H9 (cell line): ENCODE results near the gene SPEG. TPM values are rescaled to one million over a fixed set of nuclear protein-coding genes. Genes with fewer than 3 reads are reported as not detected.

Experiments used
- DNase-seq: peaks from one replicate; pipeline ENCODE4 v3.0.0-alpha.2; 2017
- H2AFZ ChIP-seq: one replicate; pipeline ENCODE4 v1.6.1; 2013; ENCODE audit warnings: mild to moderate bottlenecking, low read length, control low read depth, moderate library complexity
- H2AK5ac ChIP-seq: 2 replicates; pipeline ENCODE4 v1.6.1; 2013; ENCODE audit warnings: low read length, control low read depth, mixed read lengths; ENCODE audit not compliant: insufficient read length
- H2BK120ac ChIP-seq: one replicate; pipeline ENCODE4 v1.6.1; 2013; ENCODE audit warnings: low read depth, mild to moderate bottlenecking, low read length, control low read depth, inconsistent platforms; ENCODE audit not compliant: poor library complexity, severe bottlenecking
- H2BK12ac ChIP-seq: 2 replicates; pipeline ENCODE4 v1.6.1; 2013; ENCODE audit warnings: low read length, control low read depth, mixed read lengths, low read depth; ENCODE audit not compliant: insufficient read length
- H2BK15ac ChIP-seq: 2 replicates; pipeline ENCODE4 v1.6.1; 2013; ENCODE audit warnings: low read depth, low read length, control low read depth
- H2BK20ac ChIP-seq: one replicate; pipeline ENCODE4 v1.6.1; 2013; ENCODE audit warnings: low read depth, mild to moderate bottlenecking, low read length, control low read depth, inconsistent platforms; ENCODE audit not compliant: poor library complexity, severe bottlenecking
- H2BK5ac ChIP-seq: 2 replicates; pipeline ENCODE4 v1.6.1; 2013; ENCODE audit warnings: low read length, control low read depth, mixed read lengths; ENCODE audit not compliant: insufficient read length
- H3K14ac ChIP-seq: 2 replicates; pipeline ENCODE4 v1.6.1; 2013; ENCODE audit warnings: low read length, control low read depth; ENCODE audit not compliant: insufficient read depth
- H3K18ac ChIP-seq: 2 replicates; pipeline ENCODE4 v1.6.1; 2013; ENCODE audit warnings: low read depth, mild to moderate bottlenecking, mixed read lengths, low read length, control low read depth; ENCODE audit not compliant: insufficient read length
- H3K23ac ChIP-seq: 2 replicates; pipeline ENCODE4 v1.6.1; 2013; ENCODE audit warnings: low read length, control low read depth, mixed read lengths, low read depth; ENCODE audit not compliant: insufficient read length
- H3K23me2 ChIP-seq: 2 replicates; pipeline ENCODE4 v1.6.1; 2013; ENCODE audit warnings: low read depth, mild to moderate bottlenecking, mixed read lengths, low read length, control low read depth; ENCODE audit not compliant: insufficient read length, poor library complexity, severe bottlenecking
- H3K27ac ChIP-seq: 2 replicates; pipeline ENCODE4 v1.5.1; 2013; ENCODE audit warnings: low read length, control low read depth, mixed read lengths, low read depth; ENCODE audit not compliant: insufficient read length
- H3K27me3 ChIP-seq: 2 replicates; pipeline ENCODE4 v1.6.1; 2013; ENCODE audit warnings: low read length, control low read depth, inconsistent platforms; ENCODE audit not compliant: insufficient read depth
- H3K4ac ChIP-seq: 2 replicates; pipeline ENCODE4 v1.6.1; 2013; ENCODE audit warnings: low read depth, mild to moderate bottlenecking, control low read depth, inconsistent platforms, low read length, moderate library complexity
- H3K4me1 ChIP-seq: 2 replicates; pipeline ENCODE4 v1.6.1; 2013; ENCODE audit warnings: low read length, control low read depth, inconsistent platforms; ENCODE audit not compliant: insufficient read depth
- H3K4me2 ChIP-seq: 2 replicates; pipeline ENCODE4 v1.6.1; 2013; ENCODE audit warnings: low read length, control low read depth, mixed read lengths; ENCODE audit not compliant: insufficient read length, insufficient read depth
- H3K56ac ChIP-seq: 2 replicates; pipeline ENCODE4 v1.6.1; 2013; ENCODE audit warnings: low read depth, mild to moderate bottlenecking, mixed read lengths, low read length, control low read depth; ENCODE audit not compliant: insufficient read length
- H3K79me1 ChIP-seq: 2 replicates; pipeline ENCODE4 v1.6.1; 2013; ENCODE audit warnings: low read depth, mild to moderate bottlenecking, moderate library complexity, low read length, control low read depth, inconsistent platforms; ENCODE audit not compliant: insufficient read depth, poor library complexity, severe bottlenecking
- H3K79me2 ChIP-seq: 2 replicates; pipeline ENCODE4 v1.6.1; 2013; ENCODE audit warnings: low read length, control low read depth, inconsistent platforms; ENCODE audit not compliant: insufficient read depth
- H3K9ac ChIP-seq: 2 replicates; pipeline ENCODE4 v1.6.1; 2013; ENCODE audit warnings: low read length, control low read depth, mixed read lengths; ENCODE audit not compliant: insufficient read length; ENCODE audit errors: extremely low read depth
- H3K9me3 ChIP-seq: one replicate; pipeline ENCODE4 v1.6.1; 2013; ENCODE audit warnings: low read depth, low read length, inconsistent platforms; ENCODE audit not compliant: control insufficient read depth
- H3T11ph ChIP-seq: one replicate; pipeline ENCODE4 v1.6.1; 2013; ENCODE audit warnings: mild to moderate bottlenecking, low read length, control low read depth, inconsistent platforms
- H4K20me1 ChIP-seq: one replicate; pipeline ENCODE4 v1.6.1; 2013; ENCODE audit not compliant: control insufficient read depth, insufficient read length, insufficient read depth
- H4K5ac ChIP-seq: 2 replicates; pipeline ENCODE4 v1.6.1; 2013; ENCODE audit warnings: low read depth, mild to moderate bottlenecking, mixed read lengths, low read length, control low read depth; ENCODE audit not compliant: insufficient read length
- H4K8ac ChIP-seq: replicated peaks from 2 replicates; pipeline ENCODE4 v1.6.1; 2013; ENCODE audit warnings: low read length, control low read depth, mixed read lengths, low read depth; ENCODE audit not compliant: insufficient read length
- H4K91ac ChIP-seq: 2 replicates; pipeline ENCODE4 v1.6.1; 2013; ENCODE audit warnings: low read depth, mild to moderate bottlenecking, moderate library complexity, mixed read lengths, low read length, control low read depth; ENCODE audit not compliant: insufficient read length
- H3K27ac Mint-ChIP-seq, 3 experiments: 2 replicates in 2 of 3; 3 replicates in 1 of 3; pipeline ENCODE4 v1.8.0; 2020 to 2021; ENCODE audit warnings: mixed read lengths in 3 of 3, mild to moderate bottlenecking in 1 of 3, moderate library complexity in 1 of 3
- H3K27me3 Mint-ChIP-seq: 2 replicates; pipeline ENCODE4 v1.8.0; 2021; ENCODE audit warnings: low read depth, mild to moderate bottlenecking, moderate library complexity, mixed read lengths
- H3K36me3 Mint-ChIP-seq, 3 experiments: 2 replicates in 2 of 3; 3 replicates in 1 of 3; pipeline ENCODE4 v1.8.0; 2020 to 2021; ENCODE audit warnings: low read depth in 3 of 3, mixed read lengths in 3 of 3; ENCODE audit not compliant: insufficient read depth in 1 of 3
- H3K4me1 Mint-ChIP-seq, 2 experiments: 2 replicates each; pipeline ENCODE4 v1.8.0; 2020; ENCODE audit warnings: mixed read lengths in 2 of 2
- H3K4me3 Mint-ChIP-seq, 2 experiments: 2 replicates in 1 of 2; 3 replicates in 1 of 2; pipeline ENCODE4 v1.8.0; 2020 to 2021; ENCODE audit warnings: mild to moderate bottlenecking in 2 of 2, mixed read lengths in 2 of 2, moderate library complexity in 1 of 2
- H3K9me3 Mint-ChIP-seq, 2 experiments: 2 replicates in 1 of 2; 3 replicates in 1 of 2; pipeline ENCODE4 v1.8.0; 2020; ENCODE audit warnings: mild to moderate bottlenecking in 2 of 2, mixed read lengths in 2 of 2, moderate library complexity in 1 of 2
- WGBS: extraction: QIAGEN DNeasy Blood & Tissue Kit; methylation state at CpG from one replicate; pipeline ENCODE4 v1.1.7; 2013; ENCODE audit warnings: missing lambda C conversion rate, low lambda C conversion rate, mixed read lengths; ENCODE audit not compliant: insufficient read length; ENCODE audit errors: extremely low coverage; 5-methylcytosine and 5-hydroxymethylcytosine counted together
- total RNA-seq: library from RNA; stranded (reverse); gene quantifications from 2 replicates; pipeline ENCODE4 v1.2.1, GENCODE V29; 2021
- TF ChIP-seq, protein P1 (sequence below): fragments of 200-600 bp; sonication (generic); conservative IDR thresholded peaks from 3 replicates; pipeline ENCODE4 v1.8.0; 2021; ENCODE audit warnings: antibody characterized with exemption, mild to moderate bottlenecking

The SPEG gene
- total RNA-seq, 1 experiment from 2014 or later: 23.7 TPM

DNA sequence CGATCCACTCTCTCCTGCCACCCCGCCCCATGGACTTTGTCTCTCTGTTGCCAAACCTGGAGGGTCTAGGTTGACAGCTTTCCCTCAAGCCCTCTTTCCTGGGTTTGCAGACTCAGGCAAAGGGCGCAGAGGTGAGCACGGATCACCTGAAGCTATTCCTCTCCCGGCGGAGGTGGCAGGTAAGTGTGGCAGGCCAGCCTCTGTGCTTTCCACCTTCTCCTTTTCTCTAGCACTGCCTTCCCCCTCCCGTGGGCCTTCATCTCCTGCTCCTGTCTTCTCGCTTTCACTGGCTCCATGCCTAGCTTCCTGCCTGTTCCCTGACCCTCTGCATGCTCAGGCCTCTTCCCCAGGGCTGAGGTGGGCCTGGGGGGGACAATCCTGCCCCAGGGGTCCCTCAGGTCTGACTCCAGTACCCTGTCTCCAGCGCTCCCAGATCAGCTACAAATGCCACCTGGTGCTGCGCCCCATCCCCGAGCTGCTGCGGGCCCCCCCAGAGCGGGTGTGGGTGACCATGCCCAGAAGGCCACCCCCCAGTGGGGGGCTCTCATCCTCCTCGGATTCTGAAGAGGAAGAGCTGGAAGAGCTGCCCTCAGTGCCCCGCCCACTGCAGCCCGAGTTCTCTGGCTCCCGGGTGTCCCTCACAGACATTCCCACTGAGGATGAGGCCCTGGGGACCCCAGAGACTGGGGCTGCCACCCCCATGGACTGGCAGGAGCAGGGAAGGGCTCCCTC lies 48.2 kb downstream of the SPEG start:
- H3K4me1 ChIP-seq: peaks cover 2% of the 10 kb centered on the region
- no peak overlapping the region; the same call in 1 of the 2 replicates for H3K14ac ChIP-seq
- no peaks in the 10 kb centered on the region for H3K79me2 ChIP-seq
- Mint-ChIP-seq H3K36me3 (peaks cover 0 to 4% (median 3%) of the 10 kb centered on the region in 3 experiments; a peak in 4 of 7 replicates), H3K27me3 (peaks cover 48% of the 10 kb centered on the region), H3K4me1 (peaks cover 30 to 37% of the 10 kb centered on the region in 2 experiments), H3K4me3 (no peak overlapping the region), H3K9me3 (no peaks in the 10 kb centered on the region), H3K27ac (no peak overlapping the region)
- H3K56ac ChIP-seq: no peak overlapping the region
- no peaks in the 10 kb centered on the region for H4K20me1 ChIP-seq
- no CpG with 5 or more reads among the region's 17 CpGs for WGBS
- H2BK5ac ChIP-seq: no peak overlapping the region
- no peak overlapping the region for H3T11ph ChIP-seq
- no peak overlapping the region for H2AFZ ChIP-seq
- H3K9ac ChIP-seq: no peak overlapping the region
- no peaks in the 10 kb centered on the region for H3K79me1 ChIP-seq
- H3K27ac ChIP-seq: no peak overlapping the region
- TF ChIP-seq, protein P1, sequence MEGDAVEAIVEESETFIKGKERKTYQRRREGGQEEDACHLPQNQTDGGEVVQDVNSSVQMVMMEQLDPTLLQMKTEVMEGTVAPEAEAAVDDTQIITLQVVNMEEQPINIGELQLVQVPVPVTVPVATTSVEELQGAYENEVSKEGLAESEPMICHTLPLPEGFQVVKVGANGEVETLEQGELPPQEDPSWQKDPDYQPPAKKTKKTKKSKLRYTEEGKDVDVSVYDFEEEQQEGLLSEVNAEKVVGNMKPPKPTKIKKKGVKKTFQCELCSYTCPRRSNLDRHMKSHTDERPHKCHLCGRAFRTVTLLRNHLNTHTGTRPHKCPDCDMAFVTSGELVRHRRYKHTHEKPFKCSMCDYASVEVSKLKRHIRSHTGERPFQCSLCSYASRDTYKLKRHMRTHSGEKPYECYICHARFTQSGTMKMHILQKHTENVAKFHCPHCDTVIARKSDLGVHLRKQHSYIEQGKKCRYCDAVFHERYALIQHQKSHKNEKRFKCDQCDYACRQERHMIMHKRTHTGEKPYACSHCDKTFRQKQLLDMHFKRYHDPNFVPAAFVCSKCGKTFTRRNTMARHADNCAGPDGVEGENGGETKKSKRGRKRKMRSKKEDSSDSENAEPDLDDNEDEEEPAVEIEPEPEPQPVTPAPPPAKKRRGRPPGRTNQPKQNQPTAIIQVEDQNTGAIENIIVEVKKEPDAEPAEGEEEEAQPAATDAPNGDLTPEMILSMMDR: no peak
- no peak overlapping the region for H2AK5ac ChIP-seq
- H2BK120ac ChIP-seq: no peak overlapping the region
- H4K8ac ChIP-seq: no peak overlapping the region
- DNase-seq: no peak
- H2BK12ac ChIP-seq: no peak overlapping the region
- H3K23ac ChIP-seq: no peak overlapping the region
- H4K91ac ChIP-seq: no peak overlapping the region
- H3K4ac ChIP-seq: no peak overlapping the region
- no peaks in the 10 kb centered on the region for H3K9me3 ChIP-seq
- H2BK15ac ChIP-seq: no peak overlapping the region
- H2BK20ac ChIP-seq: no peak overlapping the region
- H3K23me2 ChIP-seq: no peaks in the 10 kb centered on the region
- H3K18ac ChIP-seq: no peak overlapping the region
- peaks cover 19% of the 10 kb centered on the region; the same call in 1 of the 2 replicates for H3K27me3 ChIP-seq
- no peak overlapping the region for H4K5ac ChIP-seq
- no peak overlapping the region for H3K4me2 ChIP-seq
